BJ (cell line): ENCODE data around the gene ZNF816. TPM values are rescaled to one million over a fixed set of nuclear protein-coding genes. Genes with fewer than 3 reads are reported as not detected.

Source experiments
- CTCF ChIA-PET: fragments of 350-600 bp; formaldehyde crosslinking; extraction: SDS; loops from one replicate; lab custom pipeline; 2021; ENCODE audit warnings: antibody characterized with exemption, inconsistent platforms; lab: Yijun Ruan, JAX
- POLR2A ChIA-PET: fragments of 300-600 bp; sonication (Branson Sonifier 250); formaldehyde crosslinking; extraction: SDS; loops from one replicate; lab custom pipeline; 2021; ENCODE audit warnings: antibody characterized with exemption; lab: Charles Lee
- DNase-seq: peaks from one replicate; pipeline ENCODE4 v3.0.0-alpha.2; 2011; ENCODE audit warnings: low read depth
- H3K27me3 ChIP-seq: 2 replicates; pipeline ENCODE4 v1.6.0; 2011; ENCODE audit warnings: low read length; ENCODE audit not compliant: control insufficient read depth, insufficient read depth
- H3K36me3 ChIP-seq: 2 replicates; pipeline ENCODE4 v1.5.1; 2011; ENCODE audit warnings: low read length; ENCODE audit not compliant: control insufficient read depth, insufficient read depth
- H3K4me3 ChIP-seq: 2 replicates; pipeline ENCODE4 v1.5.1; 2011; ENCODE audit warnings: low read depth, mild to moderate bottlenecking, control low read depth, low read length
- polyA plus RNA-seq: library from polyadenylated mRNA; depleted of rRNA; stranded (reverse); fragments of >200 nt; gene quantifications from 2 replicates; pipeline ENCODE4 v1.2.3, GENCODE V29; 2011
- TF ChIP-seq, protein P1 (sequence below): IDR thresholded peaks from 2 replicates; pipeline ENCODE4 v1.5.1; 2011; ENCODE audit warnings: low read depth, mild to moderate bottlenecking, control low read depth, inconsistent platforms, low read length, moderate library complexity; ENCODE audit not compliant: insufficient read depth

The ZNF816 gene
- polyA plus RNA-seq, 1 experiment, result 1.9 TPM

DNA sequence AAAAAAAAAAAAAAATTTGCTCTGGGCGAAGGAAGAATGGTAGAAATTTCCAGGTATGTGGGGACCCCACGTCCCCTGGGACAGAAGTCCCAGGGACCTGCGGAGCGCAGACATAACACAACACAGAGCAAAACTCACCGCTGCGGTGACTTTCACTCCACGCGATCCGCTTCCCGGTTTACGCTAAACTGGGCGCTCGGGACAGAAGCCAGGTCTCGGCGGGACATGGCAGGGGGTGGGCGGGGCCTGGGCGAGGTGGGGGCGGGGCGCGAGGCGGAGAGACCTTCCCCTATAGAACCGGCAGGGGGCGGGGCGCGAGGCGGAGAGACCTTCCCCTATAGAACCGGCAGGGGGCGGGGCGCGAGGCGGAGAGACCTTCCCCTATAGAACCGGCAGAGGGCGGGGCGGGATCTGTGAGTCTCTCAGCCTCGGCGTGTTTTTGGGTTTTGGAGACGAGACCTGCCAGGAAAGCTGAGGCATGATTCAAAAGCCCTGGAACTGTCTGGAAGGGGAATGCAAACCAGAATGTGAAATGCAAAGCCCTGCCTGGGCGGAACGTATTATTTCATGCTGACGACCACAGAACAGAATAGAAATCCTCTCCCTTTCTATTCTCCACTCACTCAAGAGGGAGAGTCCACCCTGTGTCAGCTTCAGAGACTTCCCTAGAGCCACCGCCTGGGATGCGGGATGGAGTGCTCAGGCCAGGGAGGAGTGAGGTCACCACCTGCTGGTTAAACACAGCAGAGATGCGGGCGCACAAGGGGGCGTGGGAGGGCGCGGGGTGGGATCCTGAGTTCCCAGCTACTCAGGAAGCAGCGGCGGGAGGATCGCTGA lies 30.9 kb upstream of the ZNF816 start:
- TF ChIP-seq, protein P1, sequence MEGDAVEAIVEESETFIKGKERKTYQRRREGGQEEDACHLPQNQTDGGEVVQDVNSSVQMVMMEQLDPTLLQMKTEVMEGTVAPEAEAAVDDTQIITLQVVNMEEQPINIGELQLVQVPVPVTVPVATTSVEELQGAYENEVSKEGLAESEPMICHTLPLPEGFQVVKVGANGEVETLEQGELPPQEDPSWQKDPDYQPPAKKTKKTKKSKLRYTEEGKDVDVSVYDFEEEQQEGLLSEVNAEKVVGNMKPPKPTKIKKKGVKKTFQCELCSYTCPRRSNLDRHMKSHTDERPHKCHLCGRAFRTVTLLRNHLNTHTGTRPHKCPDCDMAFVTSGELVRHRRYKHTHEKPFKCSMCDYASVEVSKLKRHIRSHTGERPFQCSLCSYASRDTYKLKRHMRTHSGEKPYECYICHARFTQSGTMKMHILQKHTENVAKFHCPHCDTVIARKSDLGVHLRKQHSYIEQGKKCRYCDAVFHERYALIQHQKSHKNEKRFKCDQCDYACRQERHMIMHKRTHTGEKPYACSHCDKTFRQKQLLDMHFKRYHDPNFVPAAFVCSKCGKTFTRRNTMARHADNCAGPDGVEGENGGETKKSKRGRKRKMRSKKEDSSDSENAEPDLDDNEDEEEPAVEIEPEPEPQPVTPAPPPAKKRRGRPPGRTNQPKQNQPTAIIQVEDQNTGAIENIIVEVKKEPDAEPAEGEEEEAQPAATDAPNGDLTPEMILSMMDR, result no peak; the same call in none of the 2 replicates
- CTCF ChIA-PET, result interaction anchor here (0.6 to 1.2 kb wide), 5 partner anchors 10 to 79 kb away, joined by 3 to 5 read pairs (median 3); no protein-coding TSS in a partner anchor
- Histone ChIP-seq H3K36me3 (no peaks in the 10 kb centered on the region), H3K27me3 (no peaks in the 10 kb centered on the region), H3K4me3 (peak overlapping the region; percentile 53)
- POLR2A ChIA-PET, result no interaction called here
- peak; percentile 6 for DNase-seq

GRCh38 chr19:52992109-52993004 lies 29.7 kb upstream of the ZNF816 start:
- Histone ChIP-seq H3K36me3 (no peaks in the 10 kb centered on the region), H3K27me3 (no peaks in the 10 kb centered on the region), H3K4me3 (peak overlapping the region; percentile 53)
- TF ChIP-seq, protein P1, result no peak
- CTCF ChIA-PET, result no interaction called here
- no peak for DNase-seq
- POLR2A ChIA-PET, result no interaction called here

- H3K4me3 ChIP-seq, result no peak overlapping the region
- POLR2A ChIA-PET, result no interaction called here
- TF ChIP-seq, protein P1, result no peak
- no peaks in the 10 kb centered on the region for H3K36me3 ChIP-seq
- CTCF ChIA-PET, result no interaction called here
- no peaks in the 10 kb centered on the region for H3K27me3 ChIP-seq
- peak; percentile 4 for DNase-seq
Measured at GRCh38 chr19:52991484-52991883, 28.8 kb upstream of the ZNF816 start.

- CTCF ChIA-PET, result no interaction called here
- H3K4me3 ChIP-seq, result no peak overlapping the region
- TF ChIP-seq, protein P1, result no peak
- DNase-seq, result no peak
- no peaks in the 10 kb centered on the region for H3K27me3 ChIP-seq
- no peaks in the 10 kb centered on the region for H3K36me3 ChIP-seq
- POLR2A ChIA-PET, result no interaction called here
Measured at GRCh38 chr19:52990759-52991418, 28.2 kb upstream of the ZNF816 start.

DNA sequence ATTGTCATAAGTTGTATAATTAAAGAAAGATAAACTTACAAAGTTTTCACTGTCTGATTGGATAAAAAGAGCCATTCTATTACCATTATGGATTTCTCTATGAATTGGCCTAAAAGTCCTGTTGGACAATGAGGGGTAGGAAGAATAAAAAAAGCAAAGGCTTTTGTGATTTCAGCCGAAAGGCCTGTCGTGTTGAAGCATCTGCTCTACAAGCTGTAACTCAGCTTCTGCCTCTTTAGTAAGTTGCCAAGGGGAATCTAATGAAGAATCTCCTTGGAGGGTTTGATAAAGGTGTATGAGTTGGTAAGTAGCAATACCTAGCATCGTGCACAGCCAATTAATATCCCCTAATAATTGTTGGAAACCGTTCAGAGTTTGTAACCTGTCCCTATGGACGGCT lies 25.8 kb upstream of the ZNF816 start:
- ChIA-PET POLR2A (no interaction called here), CTCF (interaction anchor here (1.7 kb wide), 1 partner anchor 87 kb away, joined by 3 read pairs; no protein-coding TSS in a partner anchor)
- no peaks in the 10 kb centered on the region for H3K27me3 ChIP-seq
- no peaks in the 10 kb centered on the region for H3K36me3 ChIP-seq
- no peak overlapping the region for H3K4me3 ChIP-seq
- DNase-seq, result no peak
- TF ChIP-seq, protein P1, result no peak
